A673 (cell line): ENCODE results near the gene DISP3.

Experiments used
- CTCF ChIP-seq: fragments of 300-800, 200-600 bp; sonication (generic); conservative IDR thresholded peaks from 2 replicates; pipeline ENCODE4 v1.5.1; 2017; ENCODE audit warnings: low read depth, mild to moderate bottlenecking, antibody characterized with exemption, low read length, moderate library complexity, mixed read lengths
- EZH2 ChIP-seq: fragments of 200-600 bp; sonication (generic); IDR thresholded peaks from 2 replicates; pipeline ENCODE4 v1.6.1; 2017; ENCODE audit warnings: borderline replicate concordance, low read depth, mild to moderate bottlenecking, mixed read lengths, antibody characterized with exemption, low read length; ENCODE audit not compliant: poor library complexity, severe bottlenecking

DNA sequence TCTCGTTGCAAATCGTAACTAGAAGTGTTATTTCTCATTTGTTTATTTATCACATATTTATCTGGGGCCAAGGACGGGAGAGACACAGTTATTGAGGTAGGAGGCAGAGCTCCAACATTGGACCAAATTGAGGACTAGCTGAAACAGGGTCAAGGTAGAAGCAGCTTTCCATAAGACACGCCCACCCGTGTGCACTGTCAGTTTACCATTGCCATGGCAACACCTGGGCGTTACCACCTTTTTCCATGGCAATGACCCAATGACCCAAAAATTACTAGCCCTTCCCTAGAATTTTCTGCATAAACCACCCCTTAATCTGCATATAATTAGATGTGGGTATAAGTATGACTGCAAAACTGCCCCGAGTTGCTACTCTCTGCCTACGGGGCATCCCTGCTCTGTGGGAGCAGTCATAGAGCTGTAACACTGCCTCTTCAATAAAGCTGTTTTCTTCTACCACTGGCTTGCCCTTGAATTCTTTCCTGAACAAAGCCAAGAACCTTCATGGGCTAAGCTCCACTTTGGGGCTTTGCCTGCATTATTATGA, 102.6 kb downstream of the DISP3 start:
- TF ChIP-seq EZH2 (no peak), CTCF (no peak)
